ENCODE data around the gene SELENOT. TPM values are rescaled to one million over a fixed set of nuclear protein-coding genes. Genes with fewer than 3 reads are reported as not detected.
A peak's percentile ranks its signal among the peaks of the same experiment; 100 is the strongest.
"Not testable (repeated sequence)": the region's sequence is repeated elsewhere in the genome, so short reads cannot be mapped to it uniquely, and the experiment has no call there.

SELENOT gene, protein sequence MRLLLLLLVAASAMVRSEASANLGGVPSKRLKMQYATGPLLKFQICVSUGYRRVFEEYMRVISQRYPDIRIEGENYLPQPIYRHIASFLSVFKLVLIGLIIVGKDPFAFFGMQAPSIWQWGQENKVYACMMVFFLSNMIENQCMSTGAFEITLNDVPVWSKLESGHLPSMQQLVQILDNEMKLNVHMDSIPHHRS
- polyA plus RNA-seq (ENCODE audit: insufficient read length) = 45.6 TPM

DNA sequence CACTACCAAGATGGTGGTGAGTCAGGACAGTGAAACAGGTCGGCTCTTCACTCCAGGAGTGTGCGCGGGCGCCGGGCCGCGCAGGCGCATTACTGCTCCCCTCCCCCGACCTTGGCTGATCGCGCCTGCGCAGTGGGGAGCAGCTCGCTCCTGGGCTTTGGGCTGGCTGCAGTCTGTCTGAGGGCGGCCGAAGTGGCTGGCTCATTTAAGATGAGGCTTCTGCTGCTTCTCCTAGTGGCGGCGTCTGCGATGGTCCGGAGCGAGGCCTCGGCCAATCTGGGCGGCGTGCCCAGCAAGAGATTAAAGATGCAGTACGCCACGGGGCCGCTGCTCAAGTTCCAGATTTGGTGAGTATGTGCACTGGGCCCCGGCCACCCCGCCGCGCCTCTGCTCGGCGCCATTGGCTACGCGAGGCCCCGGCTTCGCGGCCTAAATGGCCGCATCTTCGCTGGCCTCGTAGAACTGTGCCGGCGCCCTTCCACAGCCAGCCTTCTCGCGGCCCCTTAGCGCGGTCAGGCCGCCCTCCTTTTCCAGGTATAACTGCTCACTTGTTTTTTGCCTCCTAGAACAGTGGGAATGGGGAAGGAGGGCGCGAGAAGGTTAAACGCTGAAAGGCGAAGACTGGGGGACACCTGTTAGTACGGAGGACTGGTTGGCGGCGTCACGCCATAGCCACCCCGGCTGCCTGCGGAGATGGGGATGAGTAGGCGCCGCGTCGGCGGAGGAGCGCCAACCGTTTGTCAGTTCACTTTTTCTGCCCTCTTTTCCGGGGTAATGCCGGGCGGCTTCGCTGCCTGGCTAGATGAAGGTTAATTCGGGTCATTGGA, at the start of gene SELENOT:
Gene SELENOT, plus strand, starts transcription at position 169 of the 827 bp plus-strand sequence. Its CDS starts 42 bp downstream, at position 211.
- DNase-seq = peak; percentile 98

DNA sequence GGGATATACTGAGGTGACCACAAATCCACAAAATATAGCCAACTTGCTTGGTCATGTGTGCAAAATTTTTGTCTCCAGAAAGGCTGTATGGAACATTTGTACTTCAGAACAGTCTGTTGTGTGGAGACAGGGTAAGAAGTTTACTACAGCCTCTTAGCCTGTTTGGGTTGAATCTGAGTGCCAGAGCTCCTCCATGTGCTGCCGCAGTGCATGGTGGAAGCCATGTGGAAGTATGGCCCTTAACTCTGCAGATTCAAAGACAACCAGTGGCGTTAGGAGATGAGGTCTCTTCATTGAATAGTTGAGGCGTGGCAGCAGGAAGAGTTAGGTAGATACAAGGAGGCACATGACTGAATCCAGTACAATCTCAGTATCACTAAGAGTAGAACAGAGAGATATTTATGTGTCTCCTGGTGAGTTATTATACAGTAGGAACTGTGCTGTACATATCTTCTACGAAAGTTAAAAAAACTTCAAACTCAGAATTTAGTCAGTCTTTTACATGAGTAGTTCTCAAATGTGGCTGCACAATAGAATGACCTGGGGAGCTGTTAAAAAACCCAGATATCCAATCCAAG, 47.2 kb upstream of the SELENOT start:
- DNase-seq = no peak

DNA sequence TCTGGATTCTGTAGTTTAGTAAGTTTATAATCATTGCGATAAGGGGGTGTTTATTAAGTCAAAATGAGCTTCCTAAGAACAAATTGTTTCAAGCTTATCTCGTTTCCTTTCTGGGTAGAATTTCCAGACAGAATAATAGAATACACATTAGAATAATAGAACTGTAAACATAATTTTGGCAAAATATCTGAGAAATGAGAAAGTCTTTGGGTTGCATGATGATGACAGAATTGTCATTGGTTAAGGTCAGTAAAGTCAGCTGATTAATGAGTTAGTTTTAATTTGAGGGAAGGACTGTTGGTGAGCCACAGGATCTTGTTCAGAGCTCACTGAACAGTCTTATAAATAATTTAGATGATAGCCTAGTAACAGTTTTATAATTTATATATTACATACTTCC, 46.3 kb upstream of the SELENOT start:
- no peak for DNase-seq

DNA sequence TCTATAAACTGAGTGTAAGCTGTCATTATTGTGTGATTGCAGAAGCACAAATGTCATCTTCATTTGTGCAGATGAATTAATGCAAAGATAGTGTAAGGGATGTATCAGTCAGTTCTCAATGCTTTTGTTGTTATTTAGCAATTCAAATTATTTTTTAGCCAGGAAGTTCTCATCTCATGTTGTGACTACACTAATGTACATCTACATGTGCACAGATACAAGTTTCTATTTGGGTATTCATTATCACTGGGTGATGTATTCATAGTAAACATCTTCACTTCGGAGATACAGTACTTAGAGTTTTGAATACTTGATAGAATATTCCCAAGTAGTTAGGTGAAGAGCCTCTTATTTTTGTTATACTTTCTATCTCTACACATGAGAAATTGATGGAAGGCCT, 45.4 kb upstream of the SELENOT start:
- DNase-seq = no peak

DNA sequence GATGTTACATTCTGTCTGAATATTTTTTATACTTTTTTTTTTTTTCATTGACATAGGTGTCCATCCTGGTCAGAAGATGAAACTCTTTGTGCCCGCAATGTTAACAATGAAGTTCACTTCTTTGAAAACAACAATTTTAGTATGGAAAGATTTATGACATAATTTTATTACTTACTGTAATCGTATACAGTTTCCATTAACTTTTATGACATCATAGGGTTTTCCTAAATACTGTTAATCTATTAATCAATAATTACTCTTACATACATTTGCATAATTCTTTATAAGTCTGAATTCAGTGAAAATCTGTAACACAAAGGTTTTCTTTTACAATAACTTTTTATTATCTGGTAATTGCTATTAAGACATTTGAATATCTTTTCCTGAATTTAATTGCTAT, 38.9 kb upstream of the SELENOT start:
- no peak for DNase-seq

DNA sequence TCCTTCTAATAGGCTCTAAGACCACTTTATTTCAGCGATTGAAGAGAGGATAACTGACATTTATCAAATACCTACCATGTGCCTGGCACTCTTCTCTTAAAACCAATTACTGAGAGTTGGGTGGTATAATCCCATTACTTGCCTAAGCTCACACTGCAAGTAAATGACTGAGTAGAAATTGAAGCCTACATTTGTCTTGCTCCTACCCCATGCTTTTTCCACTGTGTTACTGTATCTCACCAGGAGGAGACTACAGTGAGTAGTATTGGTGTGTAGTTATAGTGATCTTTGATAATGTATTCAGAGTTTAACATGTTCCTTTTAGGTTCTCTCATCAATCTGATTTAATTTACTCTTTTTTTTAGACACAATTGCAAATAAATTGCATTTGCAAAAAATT, 35.8 kb upstream of the SELENOT start:
- DNase-seq = no peak

DNA sequence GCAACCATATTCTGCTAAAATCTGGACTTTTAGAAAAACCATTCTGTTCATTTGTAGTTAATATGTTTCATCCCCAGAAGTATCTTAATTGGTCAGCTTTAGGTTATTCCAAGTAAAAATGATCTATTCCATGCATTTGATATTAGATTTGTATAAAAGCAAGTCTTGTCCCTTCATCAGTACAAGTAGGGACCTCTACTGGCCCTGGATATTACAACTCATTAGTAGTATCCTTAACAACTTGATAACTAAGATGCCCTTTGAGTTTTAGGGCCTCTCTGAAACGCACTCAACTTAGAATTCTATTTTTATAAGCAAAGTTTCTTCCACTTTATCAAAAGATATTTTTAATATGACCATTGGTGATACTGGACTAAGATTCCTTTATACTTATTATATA, 25.3 kb upstream of the SELENOT start:
- no peak for DNase-seq

DNA sequence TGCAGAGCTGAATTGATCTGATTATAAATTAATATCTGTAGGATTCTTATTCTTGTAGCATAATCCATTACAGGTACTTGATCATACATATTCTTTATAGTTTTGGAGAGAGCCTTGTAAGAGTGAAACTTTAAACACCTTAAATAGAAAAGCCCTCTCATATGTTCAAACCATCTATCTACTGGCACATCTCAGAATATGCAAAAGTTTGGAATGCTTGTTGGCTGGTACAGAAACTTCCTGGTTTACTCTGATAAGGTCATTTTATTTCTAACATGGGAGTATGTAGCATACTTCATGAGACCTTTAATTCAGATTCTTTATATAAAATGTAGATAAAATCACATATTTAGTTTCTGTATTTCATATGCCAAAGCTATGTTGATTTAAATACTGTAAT, 21.9 kb upstream of the SELENOT start:
- no peak for DNase-seq

DNA sequence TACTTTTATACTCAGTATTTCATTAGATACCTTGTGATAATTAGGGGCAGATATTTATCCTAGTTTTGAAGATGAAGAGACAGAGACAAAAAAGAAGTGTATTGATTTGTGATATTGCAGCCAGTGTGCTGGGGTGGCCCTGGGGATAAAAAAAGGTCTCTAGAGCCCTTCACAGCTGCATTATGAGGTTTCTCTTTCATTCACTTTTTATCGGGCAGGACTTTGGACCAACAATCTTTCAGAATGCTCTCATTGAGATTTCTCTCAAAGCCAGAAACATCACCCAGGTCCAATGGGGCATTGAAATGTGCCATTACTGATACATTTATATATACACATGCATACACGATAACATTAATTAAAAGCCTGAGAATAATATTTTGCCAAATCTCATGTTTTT, 20.5 kb upstream of the SELENOT start:
- no peak for DNase-seq

DNA sequence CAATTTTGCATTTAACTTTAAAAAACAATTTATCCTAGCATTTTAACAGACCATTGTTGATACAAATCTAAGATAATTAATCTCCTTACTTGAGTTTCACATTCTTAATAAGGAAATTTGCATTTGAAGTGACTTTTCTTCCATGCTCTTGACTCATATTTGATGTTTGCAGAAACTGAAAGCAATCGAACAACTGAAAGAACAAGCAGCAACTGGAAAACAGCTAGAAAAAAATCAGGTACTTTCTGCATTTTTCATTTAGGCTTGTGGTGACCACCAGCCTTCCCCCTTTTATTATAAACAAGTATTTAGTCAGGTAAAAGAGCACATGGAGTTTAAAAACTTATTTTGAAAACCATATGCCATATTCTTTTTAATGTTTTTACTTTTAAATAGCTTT, 20.1 kb upstream of the SELENOT start:
- DNase-seq = no peak

DNA sequence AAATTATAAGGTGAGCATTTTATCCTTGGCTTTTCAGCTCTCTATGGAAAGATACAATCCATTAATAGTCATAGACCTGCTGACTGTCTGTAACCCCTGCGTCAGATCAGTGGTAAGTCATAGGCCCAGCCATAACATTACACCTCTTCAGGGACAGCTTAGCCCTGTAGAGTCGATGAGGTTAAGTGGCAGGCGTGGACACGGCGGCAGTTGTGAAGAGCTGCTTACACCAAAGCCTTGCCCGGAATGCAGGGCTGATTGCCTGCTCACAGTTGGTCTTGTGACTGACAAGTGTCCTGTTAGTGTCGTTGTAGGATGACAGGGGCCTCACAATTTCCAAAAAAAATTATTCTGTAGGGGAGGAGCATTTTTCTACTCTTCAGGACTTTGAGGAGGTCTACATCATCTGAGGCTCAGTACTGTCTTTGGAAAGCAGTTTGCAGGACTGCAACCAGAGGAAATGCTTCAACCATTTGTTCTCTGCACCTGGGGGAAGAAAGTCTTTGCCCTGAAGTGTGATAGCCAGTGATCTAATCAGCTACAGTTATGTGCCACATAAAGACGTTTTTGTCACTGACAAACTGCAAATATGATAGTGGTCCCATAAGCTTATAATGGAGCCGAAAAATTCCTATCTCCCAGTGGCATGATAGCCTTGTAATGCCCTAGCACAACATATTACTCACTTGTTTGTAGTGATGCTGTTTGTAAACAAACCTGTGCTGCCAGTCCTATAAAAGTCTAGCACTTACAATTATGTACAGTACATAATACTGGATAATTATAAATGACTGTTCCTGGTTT, 14.9 kb upstream of the SELENOT start:
- no peak for DNase-seq

DNA sequence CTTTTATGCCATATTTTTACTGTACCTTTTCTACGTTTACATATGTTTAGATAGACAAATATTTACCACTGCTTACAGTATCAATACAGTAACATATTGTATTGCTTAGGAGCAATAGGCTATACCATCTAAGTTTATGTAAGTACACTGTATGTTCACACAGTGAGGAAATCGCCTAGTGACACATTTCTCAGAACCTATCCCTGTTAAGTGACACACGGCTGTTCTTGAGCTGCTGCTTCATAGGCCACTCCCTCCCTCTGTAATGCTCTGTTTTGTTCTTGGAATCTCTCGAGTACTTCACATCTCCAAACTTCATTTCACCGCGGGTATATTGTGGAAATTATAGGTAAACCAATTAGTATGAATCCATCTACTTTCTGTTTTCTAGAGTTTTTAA, 13.4 kb upstream of the SELENOT start:
- DNase-seq = no peak

DNA sequence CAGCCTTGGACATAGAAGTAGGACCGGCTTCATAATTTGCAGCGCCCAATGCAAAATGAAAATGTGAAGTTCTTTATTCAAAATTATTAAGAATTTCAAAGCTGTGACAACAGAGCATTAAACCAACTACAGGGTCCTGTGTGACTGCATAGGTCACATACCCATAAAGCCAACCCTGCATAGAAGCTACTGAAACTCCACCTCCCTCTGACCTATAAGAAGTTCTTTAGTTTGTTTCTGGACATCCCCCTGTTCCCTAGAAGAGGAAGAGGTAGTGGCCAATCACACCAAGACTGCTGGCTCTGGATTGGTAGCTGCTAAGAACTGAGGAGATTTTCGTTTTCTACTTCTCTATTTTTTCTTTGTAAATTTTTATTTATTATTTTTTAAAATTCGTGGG, 9.0 kb upstream of the SELENOT start:
- DNase-seq = no peak

DNA sequence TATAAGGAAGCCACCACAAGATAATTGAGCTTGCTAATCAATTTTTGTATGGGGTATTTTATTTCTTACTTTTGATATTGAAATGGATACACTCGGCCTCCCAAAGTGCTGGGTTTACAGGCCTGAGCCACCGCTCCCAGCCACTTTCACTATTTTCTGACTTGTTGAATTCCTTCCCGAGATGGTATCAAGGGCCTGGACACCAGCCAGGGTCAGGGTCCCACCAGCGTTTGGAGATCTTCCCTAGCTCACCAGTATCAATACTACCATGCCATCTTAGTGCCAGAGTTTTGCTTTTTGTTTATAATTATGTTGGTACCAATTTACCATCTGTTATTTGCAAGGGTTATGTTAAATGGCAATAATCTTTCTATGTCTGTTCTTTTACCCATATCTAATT, 5.5 kb upstream of the SELENOT start:
- DNase-seq = no peak

DNA sequence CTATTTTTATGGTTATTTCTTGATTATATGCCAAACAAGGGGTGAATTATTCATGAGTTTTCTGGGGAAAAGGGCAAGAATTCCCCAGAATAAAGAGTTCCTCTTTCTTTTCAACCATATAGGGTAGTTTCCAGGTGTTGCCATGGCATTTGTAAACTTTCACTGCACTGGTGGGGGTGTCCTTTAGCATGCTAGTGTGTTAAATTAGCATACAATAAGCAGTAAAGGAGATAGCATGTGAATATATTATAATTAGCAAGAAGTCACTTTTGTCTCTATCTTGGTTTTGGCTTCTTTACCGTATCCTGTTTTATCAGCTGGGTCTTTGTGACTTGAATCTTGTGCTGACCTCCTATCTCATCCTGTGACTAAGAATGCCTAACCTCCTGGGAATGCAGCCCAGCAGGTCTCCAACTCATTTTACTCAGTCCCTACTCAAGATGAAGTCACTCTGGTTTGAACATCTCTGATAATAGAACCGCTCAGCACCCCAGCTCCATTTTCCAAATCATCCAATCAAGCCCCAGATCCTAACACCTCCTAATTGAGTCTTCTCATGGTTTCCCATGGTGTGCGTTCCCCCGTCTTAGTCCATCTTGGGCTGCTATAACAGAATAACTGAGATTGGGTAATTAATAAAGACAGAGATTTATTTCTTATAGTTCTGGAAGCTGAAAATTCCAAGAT, 3.4 kb upstream of the SELENOT start:
- DNase-seq = no peak

DNA sequence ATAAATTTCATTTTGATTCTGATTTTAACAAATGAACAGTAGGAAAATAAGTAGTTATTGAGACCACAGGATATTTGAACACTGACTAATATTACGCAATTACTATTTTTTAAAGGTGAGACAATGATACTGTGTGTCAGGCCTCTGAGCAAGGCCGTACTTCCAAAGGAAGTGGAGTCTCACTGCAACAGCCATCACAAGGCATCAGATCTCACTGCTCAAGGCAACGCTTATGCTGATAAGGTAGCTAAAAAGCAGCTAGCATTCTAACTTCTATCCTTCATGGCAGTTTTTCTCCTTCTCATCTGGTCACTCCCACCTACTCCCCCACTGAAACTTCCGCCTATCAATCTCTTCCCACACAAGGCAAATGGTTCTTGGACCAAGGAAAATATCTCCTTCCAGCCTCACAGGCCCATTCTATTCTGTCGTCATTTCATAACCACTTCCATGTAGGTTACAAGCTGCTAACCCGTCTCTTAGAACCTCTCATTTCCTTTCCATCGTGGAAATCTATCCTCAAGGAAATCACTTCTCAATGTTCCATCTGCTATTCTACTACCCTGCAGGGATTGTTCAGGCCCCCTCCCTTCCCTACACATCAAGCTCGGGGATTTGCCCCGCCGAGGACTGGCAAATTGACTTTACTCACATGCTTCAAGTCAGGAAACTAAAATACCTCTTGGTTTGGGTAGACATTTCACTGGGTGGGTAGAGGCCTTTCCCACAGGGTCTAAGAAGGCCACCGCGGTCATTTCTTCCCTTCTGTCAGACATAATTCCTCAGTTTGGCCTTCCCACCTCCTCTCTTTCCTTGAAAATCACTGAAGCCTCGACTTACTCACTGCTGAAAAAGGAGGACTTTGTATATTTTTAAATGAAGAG, 2.2 kb upstream of the SELENOT start:
- DNase-seq = not testable (repeated sequence)

DNA sequence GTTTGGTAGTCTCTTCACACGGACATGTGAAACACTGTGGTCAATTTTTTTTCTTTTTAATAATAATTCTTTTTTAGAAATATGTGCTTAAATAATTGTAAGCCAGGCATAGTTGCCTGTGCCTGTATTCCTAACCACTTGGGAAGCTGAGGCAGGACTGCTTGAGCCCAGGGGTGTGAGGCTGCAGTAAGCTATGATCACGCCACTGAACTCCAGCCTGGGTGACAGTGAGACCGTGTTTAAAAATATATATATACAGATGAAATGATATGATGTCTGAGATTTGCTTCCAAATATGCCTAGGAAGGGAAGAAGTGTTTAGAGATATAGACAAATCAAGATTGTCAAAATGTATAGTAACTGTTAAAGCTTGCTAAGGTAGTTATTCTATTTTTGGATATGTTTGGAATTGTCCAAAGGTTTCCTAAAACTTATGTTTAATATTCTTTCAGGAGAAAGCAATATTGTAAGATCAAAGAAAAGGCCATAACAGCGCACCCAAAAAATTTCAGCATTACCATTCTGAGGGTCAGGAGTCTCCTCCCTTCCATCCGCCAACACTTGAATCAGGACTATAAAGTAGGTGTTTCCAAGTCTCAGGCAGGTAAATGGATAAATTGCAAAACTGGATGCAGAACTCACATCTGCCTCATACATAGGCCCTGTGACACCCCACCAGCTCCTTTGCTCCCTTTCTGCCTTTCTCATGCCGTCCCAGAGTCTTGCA, 532 bp upstream of the SELENOT start:
- DNase-seq = no peak

DNA sequence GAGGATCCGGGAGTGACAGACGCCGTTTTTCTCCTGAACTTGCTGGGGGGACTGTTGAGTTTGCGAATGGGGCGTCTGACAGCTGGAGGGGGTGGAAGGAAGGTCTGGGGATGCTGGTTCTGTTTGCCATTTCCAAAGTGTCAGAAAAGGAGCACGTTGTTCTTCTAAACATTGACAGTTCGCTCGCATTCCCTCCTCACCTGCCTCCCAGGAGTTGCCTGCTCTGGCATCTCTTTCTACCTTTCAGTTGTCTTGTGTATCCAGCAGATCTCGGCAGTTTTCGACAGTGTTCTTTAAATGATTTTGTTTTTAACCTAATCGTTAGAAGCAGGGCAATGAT, 829 bp downstream of the SELENOT start:
- no peak for DNase-seq

DNA sequence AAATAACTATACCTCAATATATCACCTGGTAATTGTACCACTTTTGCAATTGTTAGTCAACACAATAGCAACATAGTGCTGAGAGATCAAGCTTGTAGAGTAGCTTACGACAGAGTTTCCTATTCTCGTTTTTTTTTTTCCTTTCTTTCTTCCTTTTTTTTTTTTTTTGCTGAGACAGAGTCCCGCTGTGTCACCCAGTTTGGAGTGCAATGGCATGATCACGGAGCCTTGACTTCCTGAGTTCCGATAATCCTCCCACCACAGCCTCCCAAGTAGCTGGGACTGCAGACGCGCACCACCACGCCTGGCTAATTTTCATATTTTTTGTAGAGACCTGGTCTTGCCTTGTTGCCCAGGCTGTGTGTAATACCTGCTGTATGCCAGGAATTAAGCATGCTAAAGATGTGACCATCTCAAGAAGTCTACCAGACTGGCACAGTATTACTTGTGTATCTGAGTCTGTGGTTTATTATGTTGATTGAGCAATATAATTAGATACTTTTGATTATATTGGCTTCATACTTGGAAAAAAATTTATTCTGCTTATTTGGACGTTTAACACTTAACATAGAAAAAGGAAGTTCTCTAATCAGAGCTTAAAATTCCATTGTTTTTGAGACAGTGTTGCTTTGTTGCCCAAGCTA, 3.0 kb downstream of the SELENOT start:
- no peak for DNase-seq
